ACC112 (cell line): ENCODE measurements around the gene HOXA7.
A peak's percentile ranks its signal among the peaks of the same experiment; 100 is the strongest.

ENCODE experiments used
- H2AFZ ChIP-seq: fragments of 200-600 bp; sonication (generic); one replicate; pipeline ENCODE4 v1.6.0; 2017; ENCODE audit warnings: antibody characterized with exemption, low read length; ENCODE audit not compliant: unreplicated experiment
- H3K27ac ChIP-seq: fragments of 200-600 bp; sonication (generic); 2 replicates; pipeline ENCODE4 v1.5.1; 2014; ENCODE audit warnings: low read depth, mild to moderate bottlenecking, antibody characterized with exemption, low read length, moderate library complexity
- H3K27me3 ChIP-seq: fragments of 200-600 bp; sonication (generic); 2 replicates; pipeline ENCODE4 v1.6.1; 2014; ENCODE audit warnings: mild to moderate bottlenecking, antibody characterized with exemption, low read length, moderate library complexity, mixed read lengths; ENCODE audit not compliant: insufficient read depth
- H3K36me3 ChIP-seq: fragments of 200-600 bp; sonication (generic); 2 replicates; pipeline ENCODE4 v1.6.1; 2016; ENCODE audit warnings: mild to moderate bottlenecking, antibody characterized with exemption, low read length, moderate library complexity, mixed read lengths; ENCODE audit not compliant: insufficient read depth
- H3K4me1 ChIP-seq: fragments of 200-600 bp; sonication (generic); one replicate; pipeline ENCODE4 v1.6.1; 2016; ENCODE audit warnings: low read length, mixed read lengths; ENCODE audit not compliant: insufficient read depth, unreplicated experiment, control insufficient read depth
- H3K4me3 ChIP-seq: fragments of 200-600 bp; sonication (generic); 2 replicates; pipeline ENCODE4 v1.5.1; 2014; ENCODE audit warnings: mild to moderate bottlenecking, low read depth, low read length
- H3K79me2 ChIP-seq: fragments of 200-600 bp; sonication (generic); one replicate; pipeline ENCODE4 v1.6.0; 2016; ENCODE audit warnings: low read length; ENCODE audit not compliant: control insufficient read depth, unreplicated experiment, insufficient read depth

Gene HOXA7

DNA sequence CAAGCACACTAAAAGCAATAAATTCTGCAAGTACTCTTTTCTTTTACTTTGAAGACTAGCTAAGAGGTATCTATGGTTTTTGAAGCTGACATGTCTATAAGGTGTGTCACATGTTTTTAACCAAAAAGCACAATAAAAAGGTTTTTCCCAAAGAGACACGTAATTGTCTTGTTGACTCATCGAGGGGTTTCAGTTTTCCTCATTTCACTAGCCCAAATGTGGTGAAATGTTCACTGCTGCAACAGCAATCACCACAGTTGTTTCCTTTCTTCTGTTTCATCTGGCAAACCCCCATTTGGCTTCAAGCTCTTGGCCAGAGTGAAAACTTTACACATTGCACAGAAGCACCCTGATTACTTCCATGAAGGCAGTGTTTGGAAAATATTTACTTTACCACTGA lies 22.1 kb downstream of the HOXA7 start:
- H3K4me1 ChIP-seq: peaks cover 8% of the 10 kb centered on the region
- no peak overlapping the region for H3K27ac ChIP-seq
- no peak overlapping the region for H2AFZ ChIP-seq

DNA sequence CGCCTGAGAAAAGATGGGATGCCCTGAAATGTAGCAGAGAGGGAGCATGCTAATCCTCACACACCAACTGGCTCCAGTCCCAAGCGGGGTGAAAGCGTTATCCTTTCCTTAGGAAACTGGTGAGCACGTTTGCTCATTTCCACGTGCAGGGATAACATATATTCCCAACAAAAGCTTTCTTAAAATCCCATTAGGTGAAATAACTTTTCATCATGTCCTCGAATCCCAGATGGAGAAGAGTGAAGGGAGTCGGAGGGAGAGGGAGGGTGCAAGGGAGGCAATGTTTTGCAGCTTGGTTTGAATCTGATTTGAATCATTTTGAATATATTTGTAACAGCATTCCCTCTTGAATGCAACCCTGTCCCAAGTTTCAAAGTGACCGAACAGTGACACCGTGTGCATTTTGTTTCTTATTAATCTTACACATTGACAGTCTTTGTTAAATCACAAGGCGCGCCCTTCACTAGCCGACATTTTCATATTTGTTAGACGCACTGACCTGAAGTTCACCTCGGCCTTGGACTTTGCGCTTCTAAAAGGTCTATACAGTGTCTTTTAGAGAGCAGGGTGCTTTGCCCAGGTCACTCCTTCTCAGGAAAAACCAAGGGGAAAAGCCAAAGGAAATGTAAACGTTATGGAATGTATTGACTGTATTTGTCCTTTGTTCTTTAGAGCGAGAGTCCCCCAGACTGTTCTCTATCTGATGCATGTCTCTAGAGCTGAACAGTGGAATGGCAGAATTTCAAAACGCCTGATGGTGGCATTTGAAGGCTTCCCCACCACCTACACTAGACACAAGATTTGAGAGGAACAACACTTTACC lies 22.9 kb downstream of the HOXA7 start:
- peaks cover 8% of the 10 kb centered on the region for H3K4me1 ChIP-seq
- no peak overlapping the region for H3K4me3 ChIP-seq
- no peak overlapping the region for H3K27ac ChIP-seq
- H3K36me3 ChIP-seq: no peaks in the 10 kb centered on the region
- H2AFZ ChIP-seq: no peak overlapping the region
- H3K27me3 ChIP-seq: peaks cover 98% of the 10 kb centered on the region
- no peaks in the 10 kb centered on the region for H3K79me2 ChIP-seq

More for the DNA sequence above, 22.1 kb downstream of the HOXA7 start:
- Histone ChIP-seq H3K79me2 (no peaks in the 10 kb centered on the region), H3K27me3 (peaks cover 98% of the 10 kb centered on the region), H3K36me3 (no peaks in the 10 kb centered on the region), H3K4me3 (no peak overlapping the region)

DNA sequence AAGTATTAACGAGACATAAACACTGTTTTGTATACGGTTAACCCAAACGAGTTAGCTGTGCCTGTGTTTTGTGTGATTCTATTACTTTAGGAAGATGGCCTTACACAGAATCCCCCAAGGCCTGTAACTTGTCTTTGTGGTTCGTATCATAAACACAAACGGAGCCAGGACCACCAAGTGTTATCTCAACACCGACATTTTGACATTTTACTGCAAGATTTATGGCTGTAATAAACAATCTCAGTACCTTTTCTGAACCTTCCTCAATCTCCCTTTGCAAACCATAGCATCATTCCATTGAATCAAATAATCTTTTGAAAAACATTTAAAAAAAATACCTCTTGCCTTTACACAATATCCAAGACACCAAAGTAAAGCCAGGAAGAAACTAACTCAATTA lies 23.5 kb downstream of the HOXA7 start:
- peaks cover 98% of the 10 kb centered on the region for H3K27me3 ChIP-seq
- no peak overlapping the region for H3K27ac ChIP-seq
- peaks cover 8% of the 10 kb centered on the region for H3K4me1 ChIP-seq
- no peaks in the 10 kb centered on the region for H3K36me3 ChIP-seq
- no peak overlapping the region for H3K4me3 ChIP-seq
- no peak overlapping the region for H2AFZ ChIP-seq
- no peaks in the 10 kb centered on the region for H3K79me2 ChIP-seq

DNA sequence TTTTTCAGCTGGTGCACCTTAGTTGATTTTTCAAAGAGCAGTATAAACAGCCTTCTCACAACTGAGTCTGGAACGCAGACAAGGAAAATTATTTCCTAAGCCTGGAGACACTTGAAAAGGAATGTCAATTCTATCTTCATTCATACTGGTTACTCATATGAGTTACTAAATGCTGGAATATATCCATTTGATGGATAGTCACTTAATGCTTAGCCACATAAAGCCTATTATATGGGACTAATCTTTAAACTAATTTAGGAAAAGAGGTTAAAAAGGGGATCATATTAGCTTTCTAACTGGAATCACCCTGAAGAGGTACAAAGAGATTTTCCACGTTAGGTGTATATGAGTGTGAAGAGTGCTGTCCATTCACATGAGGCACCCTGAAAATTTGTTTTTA lies 24.3 kb downstream of the HOXA7 start:
- H3K36me3 ChIP-seq: no peaks in the 10 kb centered on the region
- H3K27ac ChIP-seq: no peak overlapping the region
- H3K79me2 ChIP-seq: no peaks in the 10 kb centered on the region
- H3K4me1 ChIP-seq: peaks cover 8% of the 10 kb centered on the region
- H3K4me3 ChIP-seq: no peak overlapping the region
- no peak overlapping the region for H2AFZ ChIP-seq
- peaks cover 98% of the 10 kb centered on the region for H3K27me3 ChIP-seq

DNA sequence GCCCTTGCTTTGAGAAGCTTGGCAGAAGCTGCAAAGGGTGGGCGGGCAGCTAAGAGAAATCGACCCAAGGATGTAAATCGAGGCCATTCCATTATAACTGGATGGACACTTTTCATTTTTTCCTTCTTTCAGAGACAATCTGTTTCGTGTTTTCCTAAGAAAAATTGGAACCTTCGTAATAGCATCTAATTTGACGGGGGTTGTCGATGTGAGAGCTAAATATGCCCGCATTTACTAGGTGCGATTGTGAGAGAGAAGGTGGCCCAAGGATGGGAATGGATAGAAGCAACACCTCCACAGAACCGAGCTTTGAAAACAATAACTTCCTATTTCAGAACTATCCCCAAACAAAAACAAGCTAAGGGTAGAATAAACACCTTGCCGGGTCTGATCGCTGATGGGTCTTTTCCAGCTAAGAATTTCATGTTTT lies 25.1 kb downstream of the HOXA7 start:
- Histone ChIP-seq H3K27ac (no peak overlapping the region), H3K79me2 (no peaks in the 10 kb centered on the region), H3K4me3 (peak overlapping the region; percentile 68), H3K4me1 (peaks cover 8% of the 10 kb centered on the region), H2AFZ (no peak overlapping the region), H3K36me3 (no peaks in the 10 kb centered on the region), H3K27me3 (peaks cover 98% of the 10 kb centered on the region)

DNA sequence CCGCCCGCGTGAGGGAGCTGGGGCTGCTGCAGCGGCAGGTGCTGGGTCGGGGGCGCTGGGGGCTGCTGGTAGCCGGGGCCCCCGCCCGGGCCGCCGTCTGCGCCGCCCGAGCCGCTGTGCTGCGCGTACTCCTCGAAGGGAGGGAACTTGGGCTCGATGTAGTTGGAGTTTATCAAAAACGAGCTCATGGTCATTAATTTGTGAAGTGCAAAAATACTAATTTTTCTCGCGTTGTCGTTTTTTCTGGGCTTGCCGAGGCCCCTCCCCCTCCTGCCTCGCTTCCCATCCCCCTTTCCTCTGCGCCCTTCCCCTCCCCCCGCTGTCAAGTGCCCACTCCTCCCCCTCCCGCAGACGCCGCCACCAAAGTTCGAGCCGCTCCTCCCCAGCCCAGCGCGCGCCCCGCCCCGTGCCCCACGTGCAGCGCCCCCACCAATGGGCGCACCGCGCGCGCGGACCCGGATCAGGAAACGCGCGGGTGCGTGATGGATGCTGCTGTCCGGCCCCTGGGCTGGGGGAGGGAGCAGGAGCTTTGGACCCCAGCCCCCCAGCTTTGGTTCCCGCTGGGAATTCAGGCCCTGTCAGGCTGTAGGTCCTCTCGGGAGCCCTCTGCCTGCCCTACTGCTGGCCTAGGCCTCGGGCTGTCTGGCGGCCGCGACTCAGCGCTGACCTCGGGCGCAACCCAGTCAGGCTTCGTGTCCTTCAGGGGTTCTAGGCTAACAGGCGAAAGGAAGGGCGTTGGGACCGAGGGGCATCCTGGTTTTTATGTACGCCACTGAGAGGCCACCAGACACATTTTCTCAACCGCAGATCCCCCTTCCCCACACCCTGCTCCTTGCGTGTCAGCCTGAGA lies 25.7 kb downstream of the HOXA7 start, which contains the start of gene HOXA4:
Gene HOXA4, minus strand, starts transcription at position 218 of the 850 bp plus-strand sequence. Its CDS starts 24 bp downstream, at position 194.
- no peak within 1 kb of the TSS for H3K27ac ChIP-seq
- H3K4me3 ChIP-seq: peak within 1 kb of the TSS; percentile 68
- H3K36me3 ChIP-seq: no peaks in the 10 kb centered on the region

DNA sequence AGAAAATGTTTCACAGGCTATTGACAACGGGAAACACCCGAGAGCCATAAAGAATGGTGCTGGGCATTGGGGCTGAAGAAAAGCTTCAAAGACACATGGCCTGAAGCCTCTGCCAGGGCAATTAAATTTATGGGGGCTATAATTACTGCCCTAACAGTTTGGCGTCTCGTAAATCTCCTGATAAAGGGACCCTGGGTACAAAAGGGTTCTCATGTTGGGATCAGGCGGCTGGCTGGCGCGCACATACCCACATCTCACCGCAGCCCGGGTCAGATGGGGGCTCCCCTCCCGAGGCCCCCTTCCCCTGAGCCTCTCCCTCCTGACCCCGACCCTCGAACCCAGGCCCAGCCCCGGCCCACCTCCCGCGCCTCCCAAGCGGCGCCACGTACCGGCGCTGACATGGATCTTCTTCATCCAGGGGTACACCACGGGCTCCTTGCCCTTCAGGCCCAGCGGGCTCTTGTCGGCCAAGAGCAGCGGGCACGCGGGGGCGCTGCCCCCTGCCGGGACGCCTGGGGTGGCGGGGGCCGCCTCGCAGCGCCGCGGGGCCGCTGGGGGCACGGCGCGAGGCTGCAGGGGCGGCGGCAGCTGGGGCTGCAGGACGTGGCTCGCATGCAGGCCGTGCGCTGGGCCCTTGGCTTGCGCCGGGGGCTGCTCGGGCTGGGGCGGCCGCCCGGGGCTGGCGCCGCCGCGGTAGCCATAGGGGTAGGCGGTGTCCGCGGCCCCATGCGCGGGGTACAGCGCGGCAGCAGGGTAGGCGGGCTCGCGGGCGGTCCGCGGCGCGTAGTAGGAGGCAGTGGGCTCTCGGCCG lies 26.5 kb downstream of the HOXA7 start:
- H3K79me2 ChIP-seq: no peaks in the 10 kb centered on the region
- no peak overlapping the region for H2AFZ ChIP-seq
- H3K27me3 ChIP-seq: peaks cover 98% of the 10 kb centered on the region
- peak overlapping the region; percentile 68; the same call in 1 of the 2 replicates for H3K4me3 ChIP-seq
- H3K4me1 ChIP-seq: no peaks in the 10 kb centered on the region
- no peaks in the 10 kb centered on the region for H3K36me3 ChIP-seq
- H3K27ac ChIP-seq: no peak overlapping the region

More for the DNA sequence above, 25.7 kb downstream of the HOXA7 start, which contains the start of gene HOXA4:
- Histone ChIP-seq H3K79me2 (no peaks in the 10 kb centered on the region), H2AFZ (no peak within 1 kb of the TSS), H3K27me3 (peaks cover 98% of the 10 kb centered on the region), H3K4me1 (peaks cover 2% of the 10 kb centered on the region)

DNA sequence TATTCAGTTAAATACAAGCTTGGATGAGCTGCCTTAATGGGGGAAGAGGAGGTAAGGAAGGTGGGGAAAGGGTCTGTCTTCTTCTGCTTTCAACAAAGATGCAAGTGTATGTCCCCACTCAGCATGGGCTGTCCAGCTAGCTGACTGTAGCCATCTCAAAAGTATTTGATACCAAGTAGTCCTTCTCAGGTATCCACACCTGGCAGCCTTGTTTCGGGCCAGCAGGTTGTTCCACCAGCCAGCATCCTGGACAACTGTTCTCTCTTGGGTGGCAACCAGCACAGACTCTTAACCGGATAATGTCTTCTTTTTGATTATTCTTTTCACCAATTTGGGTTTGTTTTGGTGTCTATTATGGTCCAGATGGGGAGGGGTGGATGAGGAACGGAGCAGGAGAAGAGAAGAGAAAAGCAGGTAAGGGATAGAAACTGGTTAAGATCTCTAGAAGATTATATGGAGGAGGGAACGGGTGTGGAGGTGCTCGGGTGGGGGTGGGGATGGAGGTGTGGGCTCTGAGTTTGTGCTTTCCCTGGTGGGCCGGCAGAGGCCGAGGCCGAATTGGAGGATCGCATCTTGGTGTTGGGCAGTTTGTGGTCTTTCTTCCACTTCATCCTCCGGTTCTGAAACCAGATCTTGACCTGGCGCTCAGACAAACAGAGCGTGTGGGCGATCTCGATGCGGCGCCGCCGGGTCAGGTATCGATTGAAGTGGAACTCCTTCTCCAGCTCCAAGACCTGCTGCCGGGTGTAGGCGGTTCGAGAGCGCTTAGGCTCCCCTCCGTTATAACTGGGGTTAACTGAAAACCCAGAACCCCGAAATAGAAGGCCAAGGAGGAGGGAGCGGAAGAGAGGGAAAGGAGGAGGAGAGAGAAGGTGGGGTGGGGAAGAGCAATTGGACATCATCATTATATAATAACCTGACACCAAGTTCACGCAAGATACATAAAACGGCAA lies 27.4 kb downstream of the HOXA7 start:
- H3K27ac ChIP-seq: no peak overlapping the region

DNA sequence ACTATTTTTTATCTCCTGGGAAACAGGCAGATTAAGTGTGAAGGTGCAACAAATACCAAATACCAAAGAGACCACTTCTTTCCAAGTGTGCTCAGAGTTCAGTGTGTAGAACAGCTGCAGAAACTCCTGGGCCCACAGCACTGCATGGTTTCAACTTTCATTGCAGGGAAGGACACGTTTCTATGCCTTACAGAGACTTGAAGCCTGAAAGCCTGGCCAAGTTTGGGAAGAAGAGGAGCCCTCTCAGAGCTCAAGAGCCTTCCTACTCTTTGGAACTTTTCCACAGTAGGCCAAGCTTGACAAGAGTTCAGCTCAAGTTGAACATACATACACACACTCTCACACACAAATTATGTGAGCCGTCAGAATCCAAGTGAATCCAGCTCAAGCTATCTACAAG lies 28.4 kb downstream of the HOXA7 start:
- Histone ChIP-seq H3K79me2 (no peaks in the 10 kb centered on the region), H3K27me3 (peaks cover 98% of the 10 kb centered on the region), H3K27ac (no peak overlapping the region), H3K4me1 (peaks cover 4% of the 10 kb centered on the region), H3K4me3 (no peak overlapping the region), H3K36me3 (no peaks in the 10 kb centered on the region), H2AFZ (no peak overlapping the region)

More for the DNA sequence above, 27.4 kb downstream of the HOXA7 start:
- Histone ChIP-seq H3K27me3 (peaks cover 98% of the 10 kb centered on the region), H3K79me2 (no peaks in the 10 kb centered on the region), H3K36me3 (no peaks in the 10 kb centered on the region), H3K4me3 (no peak overlapping the region), H2AFZ (no peak overlapping the region), H3K4me1 (no peaks in the 10 kb centered on the region)
